ENCODE data around the gene NEK10. TPM values are rescaled to one million over a fixed set of nuclear protein-coding genes. Genes with fewer than 3 reads are reported as not detected.

Gene NEK10
- total and polyA plus RNA-seq, 9 of the 15 experiments (the other 6 are each of a cell fraction or from before 2014, with no cell fraction given): 0.07 TPM; not detected in 8

GRCh38 chr3:27253831-27254230 is 115.4 kb downstream of the NEK10 start:
- no peak for FAIRE-seq
- BruUV-seq (replicated peaks): no TSS peak
- Histone ChIP-seq H4K20me1 (replicated peaks; ENCODE audit: control insufficient read depth, insufficient read depth, low read length) (no peaks in the 10 kb centered on the region), H3K9ac (ENCODE audit: insufficient read depth in 1 of 2, low read depth in 2 of 2, low read length in 2 of 2) (no peak overlapping the region), H3K4me1 (replicated peaks in 1 of 2; ENCODE audit: control insufficient read depth in 2 of 2, insufficient read depth in 2 of 2, low read length in 2 of 2) (no peaks in the 10 kb centered on the region), H3K79me2 (ENCODE audit: control insufficient read depth, insufficient read depth, low read length) (no peaks in the 10 kb centered on the region), H3K27me3 (ENCODE audit: control insufficient read depth in 2 of 2, insufficient read depth in 2 of 2, low read length in 2 of 2) (no peaks in the 10 kb centered on the region), H3K9me3 (replicated peaks; ENCODE audit: control insufficient read depth, insufficient read depth, low read depth, low read length) (no peaks in the 10 kb centered on the region), H2AFZ (ENCODE audit: low read depth, low read length) (no peak overlapping the region), H3K4me3 (no peak overlapping the region), H3K4me2 (ENCODE audit: insufficient read depth, low read length) (no peak overlapping the region), H3K9me1 (ENCODE audit: control insufficient read depth, insufficient read depth, low read length) (no peaks in the 10 kb centered on the region), H3K27ac (ENCODE audit: extremely low read depth, low read depth, low read length) (no peak overlapping the region), H3K36me3 (ENCODE audit: control insufficient read depth, insufficient read depth, low read length) (no peaks in the 10 kb centered on the region)
- 2% methylated on average over 7 of the region's 7 CpGs for WGBS (ENCODE audit: insufficient coverage, low coverage, missing lambda C conversion rate)
- intact Hi-C loops (cut with micrococcal nuclease) (no loop called here), in situ Hi-C loops (cut with MboI) (no loop called here)
- DNase-seq (ENCODE audit: extremely low read depth in 1 of 4, low spot score in 3 of 4): no peak
- TF ChIP-seq LARP7 (IDR thresholded peaks at IDR 0.05): no peak
- no peak for TF ChIP-seq HNRNPH1 (optimal IDR thresholded peaks at IDR 0.05; ENCODE audit: low read depth, low read length)
- TF ChIP-seq, protein P1, sequence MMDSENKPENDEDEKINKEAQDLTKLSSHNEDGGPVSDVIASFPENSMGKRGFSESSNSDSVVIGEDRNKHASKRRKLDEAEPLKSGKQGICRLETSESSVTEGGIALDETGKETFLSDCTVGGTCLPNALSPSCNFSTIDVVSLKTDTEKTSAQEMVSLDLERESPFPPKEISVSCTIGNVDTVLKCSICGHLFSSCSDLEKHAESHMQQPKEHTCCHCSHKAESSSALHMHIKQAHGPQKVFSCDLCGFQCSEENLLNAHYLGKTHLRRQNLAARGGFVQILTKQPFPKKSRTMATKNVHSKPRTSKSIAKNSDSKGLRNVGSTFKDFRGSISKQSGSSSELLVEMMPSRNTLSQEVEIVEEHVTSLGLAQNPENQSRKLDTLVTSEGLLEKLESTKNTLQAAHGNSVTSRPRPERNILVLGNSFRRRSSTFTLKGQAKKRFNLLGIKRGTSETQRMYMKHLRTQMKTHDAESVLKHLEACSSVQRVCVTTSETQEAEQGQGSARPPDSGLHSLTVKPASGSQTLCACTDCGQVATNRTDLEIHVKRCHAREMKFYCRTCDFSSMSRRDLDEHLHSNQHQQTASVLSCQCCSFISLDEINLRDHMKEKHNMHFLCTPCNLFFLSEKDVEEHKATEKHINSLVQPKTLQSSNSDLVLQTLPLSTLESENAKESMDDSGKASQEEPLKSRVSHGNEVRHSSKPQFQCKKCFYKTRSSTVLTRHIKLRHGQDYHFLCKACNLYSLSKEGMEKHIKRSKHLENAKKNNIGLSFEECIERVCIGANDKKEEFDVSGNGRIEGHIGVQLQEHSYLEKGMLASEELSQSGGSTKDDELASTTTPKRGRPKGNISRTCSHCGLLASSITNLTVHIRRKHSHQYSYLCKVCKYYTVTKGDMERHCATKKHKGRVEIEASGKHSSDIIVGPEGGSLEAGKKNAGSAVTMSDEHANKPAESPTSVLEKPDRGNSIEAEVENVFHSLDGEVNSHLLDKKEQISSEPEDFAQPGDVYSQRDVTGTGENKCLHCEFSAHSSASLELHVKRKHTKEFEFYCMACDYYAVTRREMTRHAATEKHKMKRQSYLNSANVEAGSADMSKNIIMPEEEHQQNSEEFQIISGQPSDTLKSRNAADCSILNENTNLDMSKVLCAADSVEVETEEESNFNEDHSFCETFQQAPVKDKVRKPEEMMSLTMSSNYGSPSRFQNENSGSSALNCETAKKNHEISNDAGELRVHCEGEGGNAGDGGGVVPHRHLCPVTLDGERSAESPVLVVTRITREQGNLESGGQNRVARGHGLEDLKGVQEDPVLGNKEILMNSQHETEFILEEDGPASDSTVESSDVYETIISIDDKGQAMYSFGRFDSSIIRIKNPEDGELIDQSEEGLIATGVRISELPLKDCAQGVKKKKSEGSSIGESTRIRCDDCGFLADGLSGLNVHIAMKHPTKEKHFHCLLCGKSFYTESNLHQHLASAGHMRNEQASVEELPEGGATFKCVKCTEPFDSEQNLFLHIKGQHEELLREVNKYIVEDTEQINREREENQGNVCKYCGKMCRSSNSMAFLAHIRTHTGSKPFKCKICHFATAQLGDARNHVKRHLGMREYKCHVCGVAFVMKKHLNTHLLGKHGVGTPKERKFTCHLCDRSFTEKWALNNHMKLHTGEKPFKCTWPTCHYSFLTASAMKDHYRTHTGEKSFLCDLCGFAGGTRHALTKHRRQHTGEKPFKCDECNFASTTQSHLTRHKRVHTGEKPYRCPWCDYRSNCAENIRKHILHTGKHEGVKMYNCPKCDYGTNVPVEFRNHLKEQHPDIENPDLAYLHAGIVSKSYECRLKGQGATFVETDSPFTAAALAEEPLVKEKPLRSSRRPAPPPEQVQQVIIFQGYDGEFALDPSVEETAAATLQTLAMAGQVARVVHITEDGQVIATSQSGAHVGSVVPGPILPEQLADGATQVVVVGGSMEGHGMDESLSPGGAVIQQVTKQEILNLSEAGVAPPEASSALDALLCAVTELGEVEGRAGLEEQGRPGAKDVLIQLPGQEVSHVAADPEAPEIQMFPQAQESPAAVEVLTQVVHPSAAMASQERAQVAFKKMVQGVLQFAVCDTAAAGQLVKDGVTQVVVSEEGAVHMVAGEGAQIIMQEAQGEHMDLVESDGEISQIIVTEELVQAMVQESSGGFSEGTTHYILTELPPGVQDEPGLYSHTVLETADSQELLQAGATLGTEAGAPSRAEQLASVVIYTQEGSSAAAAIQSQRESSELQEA (IDR thresholded peaks at IDR 0.05; ENCODE audit: low read depth): no peak
- TF ChIP-seq GTF3C2 (IDR thresholded peaks at IDR 0.05; ENCODE audit: borderline replicate concordance, extremely low read depth, insufficient read length): no peak
- 0 out of 6 replicates have a peak, but pooled peaks of 1 of the 3 experiments have one; percentile 12 for TF ChIP-seq CTCF (IDR thresholded peaks at IDR 0.05 in 2 of 3, conservative IDR thresholded peaks at IDR 0.05 in 1 of 3; ENCODE audit: insufficient read depth in 2 of 3, low read depth in 1 of 3, low read length in 3 of 3)
- no peak for TF ChIP-seq POLR2H (tag; IDR thresholded peaks at IDR 0.05; ENCODE audit: low read depth)
- TF ChIP-seq, protein P2, sequence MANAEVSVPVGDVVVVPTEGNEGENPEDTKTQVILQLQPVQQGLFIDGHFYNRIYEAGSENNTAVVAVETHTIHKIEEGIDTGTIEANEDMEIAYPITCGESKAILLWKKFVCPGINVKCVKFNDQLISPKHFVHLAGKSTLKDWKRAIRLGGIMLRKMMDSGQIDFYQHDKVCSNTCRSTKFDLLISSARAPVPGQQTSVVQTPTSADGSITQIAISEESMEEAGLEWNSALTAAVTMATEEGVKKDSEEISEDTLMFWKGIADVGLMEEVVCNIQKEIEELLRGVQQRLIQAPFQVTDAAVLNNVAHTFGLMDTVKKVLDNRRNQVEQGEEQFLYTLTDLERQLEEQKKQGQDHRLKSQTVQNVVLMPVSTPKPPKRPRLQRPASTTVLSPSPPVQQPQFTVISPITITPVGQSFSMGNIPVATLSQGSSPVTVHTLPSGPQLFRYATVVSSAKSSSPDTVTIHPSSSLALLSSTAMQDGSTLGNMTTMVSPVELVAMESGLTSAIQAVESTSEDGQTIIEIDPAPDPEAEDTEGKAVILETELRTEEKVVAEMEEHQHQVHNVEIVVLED (CRISPR knock-in tag; IDR thresholded peaks at IDR 0.05): no peak
- CTCF ChIA-PET (ENCODE audit: low intra/inter-chr PET ratio): no interaction called here
- POLR2A ChIA-PET: no interaction called here
- ATAC-seq: no peak
